ENCODE measurements around the gene ICE1. TPM values are rescaled to one million over a fixed set of nuclear protein-coding genes. Genes with fewer than 3 reads are reported as not detected.

Gene ICE1
- total and polyA plus RNA-seq, 2 of the 4 experiments (the other 2 are of a cell fraction), result 9.0 to 18.5 TPM

DNA sequence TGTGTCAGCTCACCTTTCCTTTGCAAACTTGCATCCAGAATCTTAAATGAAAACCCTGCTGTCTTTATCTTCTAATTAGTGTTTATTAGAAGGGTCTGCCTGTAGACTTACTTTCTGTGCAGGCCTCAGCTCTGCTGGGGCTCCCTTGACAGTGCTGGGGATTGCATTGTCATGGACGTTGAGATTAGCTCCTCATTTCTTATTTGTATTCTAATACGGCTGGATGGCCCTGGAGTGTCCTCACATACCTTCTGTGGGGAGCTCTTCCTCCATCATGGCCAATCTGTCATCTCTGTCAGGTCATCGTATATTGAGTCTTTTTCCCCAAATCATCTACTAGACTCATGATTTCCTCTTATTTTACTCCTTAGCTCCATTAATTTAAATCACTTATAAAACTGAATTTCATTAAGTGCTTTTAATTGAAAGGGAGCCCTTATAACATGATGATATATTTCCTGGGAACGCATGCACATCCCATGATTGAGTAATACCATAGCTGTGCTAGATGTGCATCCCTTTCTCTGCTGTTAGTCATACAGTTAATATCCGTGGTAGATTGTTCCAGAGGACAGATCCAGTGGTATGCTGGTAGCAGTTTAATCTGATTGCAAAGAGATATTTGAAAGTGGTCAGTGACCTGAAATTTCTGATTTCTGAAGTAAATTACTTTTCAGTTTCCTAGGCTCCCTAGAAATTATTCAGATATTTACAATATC is 61.6 kb downstream of the ICE1 start:
- Histone ChIP-seq H3K4me2 (ENCODE audit: low read depth, low read length) (no peak overlapping the region), H2AK5ac (ENCODE audit: low read depth, low read length) (no peak overlapping the region), H2BK120ac (ENCODE audit: low read depth, low read length) (no peak overlapping the region), H3K4ac (ENCODE audit: low read depth, low read length) (no peak overlapping the region), H4K8ac (ENCODE audit: low read depth in 2 of 2, low read length in 2 of 2) (no peak overlapping the region), H3K56ac (ENCODE audit: extremely low read depth, insufficient read depth, low read length) (no peak overlapping the region), H3K4me3 (ENCODE audit: insufficient read depth, low read depth, low read length) (no peak overlapping the region), H3K18ac (ENCODE audit: low read depth, low read length) (no peak overlapping the region), H4K20me1 (ENCODE audit: insufficient read depth, low read length) (no peaks in the 10 kb centered on the region), H3K79me1 (ENCODE audit: low read depth in 1 of 2, low read length in 2 of 2) (peaks cover 0 to 3% of the 10 kb centered on the region in 2 experiments; a peak in 1 of 4 replicates), H2AK9ac (replicated peaks; ENCODE audit: low read depth, low read length, poor library complexity) (no peak overlapping the region), H3K9ac (ENCODE audit: low read depth, low read length) (no peak overlapping the region), H3K23ac (ENCODE audit: low read depth, low read length) (no peak overlapping the region), H3K9me3 (ENCODE audit: control insufficient read depth, insufficient read depth, low read length) (no peaks in the 10 kb centered on the region), H3K14ac (replicated peaks; ENCODE audit: low read depth, low read length) (no peak overlapping the region), H3K27ac (ENCODE audit: insufficient read depth, low read length) (no peak overlapping the region), H2BK5ac (ENCODE audit: low read depth, low read length, poor library complexity, severe bottlenecking) (no peak overlapping the region), H3K9me1 (ENCODE audit: insufficient read depth, low read length) (peaks cover 2% of the 10 kb centered on the region; the same call in 1 of the 2 replicates), H3K36me3 (ENCODE audit: control insufficient read depth, insufficient read depth, low read length) (peaks cover 6% of the 10 kb centered on the region), H2BK15ac (ENCODE audit: low read depth, low read length) (no peak overlapping the region), H4K5ac (ENCODE audit: low read depth, low read length) (no peak overlapping the region), H4K91ac (ENCODE audit: insufficient read depth, low read depth, low read length) (no peak overlapping the region), H2AFZ (replicated peaks; ENCODE audit: low read length, poor library complexity) (no peak overlapping the region), H3K27me3 (ENCODE audit: control insufficient read depth, insufficient read depth, low read length) (no peaks in the 10 kb centered on the region), H2BK20ac (ENCODE audit: low read depth, low read length) (no peak overlapping the region), H3K4me1 (ENCODE audit: control insufficient read depth, insufficient read depth, low read length) (no peaks in the 10 kb centered on the region)
- BruUV-seq (replicated peaks), result no TSS peak
- ATAC-seq (ENCODE audit: low read depth) (peak; percentile 68), DNase-seq (peak; percentile 52)
- in situ Hi-C loops (cut with MboI; ENCODE audit: low sequenced_read_pairs), result loop anchor here (25.0 kb wide), 1 partner anchor 1253 kb away; no protein-coding TSS in a partner anchor
- WGBS, 2 experiments (ENCODE audit: extremely low coverage in 2 of 2, insufficient read length in 1 of 2), result no CpG with 5 or more reads among the region's 5 CpGs
- dilution Hi-C loops (cut with HindIII; ENCODE audit: low sequenced_read_pairs, unreplicated experiment), result no loop called here
- no peak for TF ChIP-seq RCOR1 (IDR thresholded peaks at IDR 0.05; ENCODE audit: insufficient replicate concordance, low read length)
- peak; percentile 82 for TF ChIP-seq CEBPB (IDR thresholded peaks at IDR 0.05; ENCODE audit: low read depth, low read length)
- no peak for TF ChIP-seq CHD1 (IDR thresholded peaks at IDR 0.05; ENCODE audit: low read depth, low read length)
- TF ChIP-seq, protein P1, sequence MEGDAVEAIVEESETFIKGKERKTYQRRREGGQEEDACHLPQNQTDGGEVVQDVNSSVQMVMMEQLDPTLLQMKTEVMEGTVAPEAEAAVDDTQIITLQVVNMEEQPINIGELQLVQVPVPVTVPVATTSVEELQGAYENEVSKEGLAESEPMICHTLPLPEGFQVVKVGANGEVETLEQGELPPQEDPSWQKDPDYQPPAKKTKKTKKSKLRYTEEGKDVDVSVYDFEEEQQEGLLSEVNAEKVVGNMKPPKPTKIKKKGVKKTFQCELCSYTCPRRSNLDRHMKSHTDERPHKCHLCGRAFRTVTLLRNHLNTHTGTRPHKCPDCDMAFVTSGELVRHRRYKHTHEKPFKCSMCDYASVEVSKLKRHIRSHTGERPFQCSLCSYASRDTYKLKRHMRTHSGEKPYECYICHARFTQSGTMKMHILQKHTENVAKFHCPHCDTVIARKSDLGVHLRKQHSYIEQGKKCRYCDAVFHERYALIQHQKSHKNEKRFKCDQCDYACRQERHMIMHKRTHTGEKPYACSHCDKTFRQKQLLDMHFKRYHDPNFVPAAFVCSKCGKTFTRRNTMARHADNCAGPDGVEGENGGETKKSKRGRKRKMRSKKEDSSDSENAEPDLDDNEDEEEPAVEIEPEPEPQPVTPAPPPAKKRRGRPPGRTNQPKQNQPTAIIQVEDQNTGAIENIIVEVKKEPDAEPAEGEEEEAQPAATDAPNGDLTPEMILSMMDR (conservative IDR thresholded peaks at IDR 0.05; ENCODE audit: low read depth, low read length), result no peak
- TF ChIP-seq BHLHE40 (IDR thresholded peaks at IDR 0.05; ENCODE audit: low read depth, low read length), result no peak
- POLR2A ChIA-PET (ENCODE audit: unreplicated experiment), result no interaction called here
- CTCF ChIA-PET, result interaction anchor here (1.1 to 1.5 kb wide), 2 partner anchors 10 to 13 kb away, joined by 3 to 10 read pairs; no protein-coding TSS in a partner anchor
- intact Hi-C loops (cut with micrococcal nuclease), result no loop called here
